HUES64 (cell line): ENCODE results near the gene BTG4.

Experiments used
- H3K27ac ChIP-seq: 2 replicates; pipeline ENCODE4 v1.7.0; 2013; ENCODE audit warnings: low read depth, low read length, inconsistent platforms
- H3K27me3 ChIP-seq: 2 replicates; pipeline ENCODE4 v1.6.1; 2013; ENCODE audit warnings: mild to moderate bottlenecking, low read length; ENCODE audit not compliant: insufficient read depth
- H3K36me3 ChIP-seq: 2 replicates; pipeline ENCODE4 v1.6.1; 2013; ENCODE audit warnings: mild to moderate bottlenecking, low read length; ENCODE audit not compliant: insufficient read depth
- H3K4me1 ChIP-seq: 2 replicates; pipeline ENCODE4 v1.6.1; 2013; ENCODE audit warnings: mild to moderate bottlenecking, low read length, moderate library complexity; ENCODE audit not compliant: insufficient read depth
- H3K4me3 ChIP-seq: 2 replicates; pipeline ENCODE4 v1.5.1; 2013; ENCODE audit warnings: mild to moderate bottlenecking, low read length, moderate library complexity
- H3K9ac ChIP-seq: 2 replicates; pipeline ENCODE4 v1.6.1; 2013; ENCODE audit warnings: mild to moderate bottlenecking, low read depth, low read length
- H3K9me3 ChIP-seq: 2 replicates; pipeline ENCODE4 v1.6.1; 2013; ENCODE audit warnings: low read depth, low read length; ENCODE audit not compliant: insufficient read depth
- WGBS: fragments of 150-250, 120-280 bp; methylation state at CpG from one replicate; pipeline ENCODE4 v1.1.7; 2013; ENCODE audit warnings: missing lambda C conversion rate; 5-methylcytosine and 5-hydroxymethylcytosine counted together

The BTG4 gene

GRCh38 chr11:111463276-111463675, 48.9 kb downstream of the BTG4 start:
- H3K27me3 ChIP-seq = no peaks in the 10 kb centered on the region
- no peaks in the 10 kb centered on the region for H3K9me3 ChIP-seq
- H3K9ac ChIP-seq = no peak overlapping the region
- no peaks in the 10 kb centered on the region for H3K36me3 ChIP-seq
- H3K4me1 ChIP-seq = no peaks in the 10 kb centered on the region
- H3K4me3 ChIP-seq = no peak overlapping the region
- H3K27ac ChIP-seq = no peak overlapping the region
- 88% methylated on average over 4 of the region's 4 CpGs for WGBS

GRCh38 chr11:111462329-111462728, 49.9 kb downstream of the BTG4 start:
- Histone ChIP-seq H3K9ac (no peak overlapping the region), H3K9me3 (no peaks in the 10 kb centered on the region), H3K4me3 (no peak overlapping the region), H3K4me1 (no peaks in the 10 kb centered on the region), H3K27ac (no peak overlapping the region), H3K27me3 (no peaks in the 10 kb centered on the region), H3K36me3 (no peaks in the 10 kb centered on the region)
- WGBS = 81% methylated on average over 5 of the region's 5 CpGs

- Histone ChIP-seq H3K4me1 (no peaks in the 10 kb centered on the region), H3K9ac (no peak overlapping the region), H3K27ac (no peak overlapping the region), H3K27me3 (no peaks in the 10 kb centered on the region), H3K36me3 (no peaks in the 10 kb centered on the region), H3K9me3 (no peaks in the 10 kb centered on the region), H3K4me3 (no peak overlapping the region)
- 92% methylated on average over 9 of the region's 11 CpGs for WGBS
These were observed 50.5 kb downstream of the BTG4 start for GRCh38 chr11:111461460-111462235.

GRCh38 chr11:111460856-111461255, 51.3 kb downstream of the BTG4 start:
- H3K27ac ChIP-seq = no peak overlapping the region
- 92% methylated on average over 5 of the region's 5 CpGs for WGBS
- H3K27me3 ChIP-seq = no peaks in the 10 kb centered on the region
- no peak overlapping the region for H3K9ac ChIP-seq
- no peak overlapping the region for H3K4me3 ChIP-seq
- no peaks in the 10 kb centered on the region for H3K4me1 ChIP-seq
- no peaks in the 10 kb centered on the region for H3K36me3 ChIP-seq
- H3K9me3 ChIP-seq = no peaks in the 10 kb centered on the region

- H3K9ac ChIP-seq = no peak overlapping the region
- no peak overlapping the region for H3K27ac ChIP-seq
- no peaks in the 10 kb centered on the region for H3K4me1 ChIP-seq
- H3K27me3 ChIP-seq = no peaks in the 10 kb centered on the region
- WGBS = 93% methylated on average over 3 of the region's 4 CpGs
- H3K36me3 ChIP-seq = no peaks in the 10 kb centered on the region
- H3K9me3 ChIP-seq = no peaks in the 10 kb centered on the region
- H3K4me3 ChIP-seq = no peak overlapping the region
These were observed 51.8 kb downstream of the BTG4 start for GRCh38 chr11:111460340-111460739.

- 91% methylated on average over 9 of the region's 9 CpGs for WGBS
- Histone ChIP-seq H3K27ac (no peak overlapping the region), H3K36me3 (no peaks in the 10 kb centered on the region), H3K9me3 (no peaks in the 10 kb centered on the region), H3K4me3 (no peak overlapping the region), H3K9ac (no peak overlapping the region), H3K4me1 (no peaks in the 10 kb centered on the region), H3K27me3 (no peaks in the 10 kb centered on the region)
These were observed 52.5 kb downstream of the BTG4 start for GRCh38 chr11:111459506-111460270.

- no peaks in the 10 kb centered on the region for H3K4me1 ChIP-seq
- no peaks in the 10 kb centered on the region for H3K27me3 ChIP-seq
- no peak overlapping the region for H3K4me3 ChIP-seq
- no peak overlapping the region for H3K27ac ChIP-seq
- 91% methylated on average over 9 of the region's 9 CpGs for WGBS
- H3K36me3 ChIP-seq = no peaks in the 10 kb centered on the region
- H3K9ac ChIP-seq = no peak overlapping the region
- no peaks in the 10 kb centered on the region for H3K9me3 ChIP-seq
These were observed 54.3 kb downstream of the BTG4 start for GRCh38 chr11:111457731-111458368.

- Histone ChIP-seq H3K36me3 (no peaks in the 10 kb centered on the region), H3K27ac (no peak overlapping the region), H3K4me3 (no peak overlapping the region), H3K9me3 (no peaks in the 10 kb centered on the region), H3K4me1 (no peaks in the 10 kb centered on the region), H3K27me3 (no peaks in the 10 kb centered on the region), H3K9ac (no peak overlapping the region)
- WGBS = 90% methylated on average over 11 of the region's 11 CpGs
These were observed 55.1 kb downstream of the BTG4 start for GRCh38 chr11:111456859-111457730.

- Histone ChIP-seq H3K27ac (no peak overlapping the region), H3K36me3 (no peaks in the 10 kb centered on the region), H3K4me1 (no peaks in the 10 kb centered on the region), H3K4me3 (no peak overlapping the region), H3K9ac (no peak overlapping the region), H3K9me3 (no peaks in the 10 kb centered on the region), H3K27me3 (no peaks in the 10 kb centered on the region)
- 93% methylated on average over 16 of the region's 16 CpGs for WGBS
These were observed 55.9 kb downstream of the BTG4 start for GRCh38 chr11:111456086-111456858.
